GM12801 (cell line): Measurements from ENCODE around the gene EIF3I.

ENCODE experiments used
- CTCF ChIP-seq: IDR thresholded peaks from one replicate; pipeline ENCODE4 v1.5.1; 2011; ENCODE audit warnings: control low read depth; ENCODE audit not compliant: insufficient read length; ENCODE audit errors: extremely low read depth

The EIF3I gene

DNA sequence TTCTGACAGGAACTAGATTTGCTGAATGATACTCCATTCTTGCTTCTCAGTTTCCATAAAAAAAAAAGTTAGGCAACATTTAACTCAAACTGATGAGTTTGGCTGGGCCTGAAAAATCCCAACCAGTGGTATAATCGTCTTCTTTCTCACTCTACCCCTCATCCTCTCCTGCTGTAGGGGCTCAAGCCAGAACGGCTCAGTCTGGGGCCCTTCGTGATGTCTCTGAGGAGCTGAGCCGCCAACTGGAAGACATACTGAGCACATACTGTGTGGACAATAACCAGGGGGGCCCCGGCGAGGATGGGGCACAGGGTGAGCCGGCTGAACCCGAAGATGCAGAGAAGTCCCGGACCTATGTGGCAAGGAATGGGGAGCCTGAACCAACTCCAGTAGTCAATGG is 41.1 kb upstream of the EIF3I start:
- TF ChIP-seq CTCF, result no peak

- no peak for TF ChIP-seq CTCF
Observed at GRCh38 chr1:32181563-32181962, 40.6 kb upstream of the EIF3I start.

DNA sequence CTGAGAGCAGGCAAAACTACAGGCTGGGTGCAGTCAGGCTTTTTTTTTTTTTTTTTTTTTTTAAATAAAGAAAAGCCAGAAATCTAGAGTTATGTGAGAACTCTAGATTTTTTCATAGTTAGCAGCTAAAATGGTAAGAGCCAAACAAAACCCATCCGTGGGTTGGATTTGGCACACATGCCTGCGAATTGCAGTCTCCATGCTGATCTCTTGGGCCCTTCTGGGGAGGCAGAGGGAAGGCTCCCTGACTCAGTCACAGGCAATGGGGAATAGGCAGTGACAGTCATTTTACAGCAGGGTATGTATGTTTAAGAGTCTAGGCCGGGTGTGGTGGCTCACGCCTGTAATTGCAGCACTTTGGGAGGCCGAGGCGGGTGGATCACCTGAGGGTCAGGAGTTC is 40.1 kb upstream of the EIF3I start:
- TF ChIP-seq CTCF, result no peak

- no peak for TF ChIP-seq CTCF
Observed at GRCh38 chr1:32184650-32185049, 37.6 kb upstream of the EIF3I start.

DNA sequence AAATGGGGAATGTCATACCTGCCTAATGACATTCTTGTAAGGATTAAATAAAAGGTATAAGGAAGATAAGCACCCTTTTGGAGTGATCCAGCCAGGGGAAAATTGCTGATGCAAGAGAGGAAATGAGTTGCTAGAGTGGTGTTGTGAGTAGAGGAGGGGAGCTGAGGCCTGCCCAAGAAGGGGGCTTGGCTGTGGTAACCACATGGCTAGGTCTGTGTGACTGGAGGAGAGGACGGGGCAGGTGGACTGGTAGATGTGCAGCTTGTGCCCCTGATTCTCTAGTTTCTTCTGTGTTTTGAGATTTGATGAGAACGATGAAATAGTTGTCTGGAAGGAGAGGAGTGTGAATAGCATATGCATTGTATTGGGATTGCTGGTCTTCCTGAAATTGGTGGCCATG is 36.1 kb upstream of the EIF3I start:
- no peak for TF ChIP-seq CTCF

DNA sequence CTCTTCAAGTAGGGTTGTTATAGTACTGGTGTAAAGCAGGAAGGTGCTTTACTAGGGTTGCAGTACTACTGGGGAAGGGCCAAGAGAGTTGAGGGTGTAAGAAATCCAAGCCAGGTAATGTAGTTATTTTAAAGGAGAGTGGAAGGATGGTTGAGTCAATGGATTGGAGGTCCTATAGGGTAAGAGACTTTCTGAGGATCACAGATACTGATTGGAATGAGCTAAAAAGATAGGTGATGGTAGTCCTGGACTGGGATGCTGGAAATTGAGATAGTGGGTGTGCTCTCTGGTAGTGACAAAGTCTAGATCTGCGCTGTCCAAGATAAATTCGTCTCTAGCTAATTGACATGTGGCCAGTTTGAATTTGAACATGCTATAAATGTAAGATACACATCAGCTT is 35.7 kb upstream of the EIF3I start:
- TF ChIP-seq CTCF, result no peak

DNA sequence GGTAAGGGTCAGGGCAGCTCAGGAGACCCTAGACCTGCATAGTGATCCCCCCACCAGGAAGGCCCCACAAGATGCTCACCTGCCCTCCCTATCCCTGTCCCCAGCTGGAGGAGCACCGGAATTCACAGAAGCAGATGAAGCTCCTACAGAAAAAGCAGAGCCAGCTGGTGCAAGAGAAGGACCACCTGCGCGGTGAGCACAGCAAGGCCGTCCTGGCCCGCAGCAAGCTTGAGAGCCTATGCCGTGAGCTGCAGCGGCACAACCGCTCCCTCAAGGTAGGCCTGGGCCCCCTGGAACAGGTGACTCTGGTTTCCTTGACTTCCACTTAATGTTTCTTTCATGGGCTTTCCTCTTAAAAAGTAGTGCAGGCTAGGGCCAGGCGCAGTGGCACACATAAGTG is 34.4 kb upstream of the EIF3I start:
- TF ChIP-seq CTCF, result no peak
